Measurements from ENCODE around the gene UGT1A3.

UGT1A3 gene

DNA sequence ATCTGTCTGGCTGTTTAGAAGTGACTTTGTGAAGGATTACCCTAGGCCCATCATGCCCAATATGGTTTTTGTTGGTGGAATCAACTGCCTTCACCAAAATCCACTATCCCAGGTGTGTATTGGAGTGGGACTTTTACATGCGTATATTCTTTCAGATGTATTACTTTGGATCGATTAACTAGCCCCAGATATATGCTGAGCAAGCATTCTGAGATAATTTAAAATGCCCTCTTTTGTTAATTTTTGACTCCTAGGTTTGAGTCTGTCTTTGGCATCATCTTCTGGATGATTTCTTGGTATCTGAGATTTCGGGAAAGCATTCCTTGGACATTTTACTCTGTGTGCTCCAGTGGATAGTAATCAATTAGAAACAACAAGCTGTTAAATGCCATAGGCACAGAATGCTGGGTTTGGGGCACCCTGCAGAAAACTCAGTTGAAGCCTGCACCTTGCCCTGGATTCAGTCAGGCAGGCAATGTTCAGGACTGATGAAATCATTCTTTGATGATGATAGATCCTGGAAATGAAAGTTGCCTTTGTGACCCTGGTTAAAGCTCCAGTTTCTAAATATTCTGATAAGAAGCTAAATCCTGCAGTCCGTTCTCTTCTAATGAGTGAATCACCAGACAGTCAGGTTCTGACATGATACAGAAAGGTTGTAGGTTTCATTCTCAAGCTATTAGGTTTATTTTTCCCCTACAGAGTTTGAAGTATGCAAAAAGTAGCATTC lies 32.4 kb downstream of the UGT1A3 start:
- DNase-seq = no peak

DNA sequence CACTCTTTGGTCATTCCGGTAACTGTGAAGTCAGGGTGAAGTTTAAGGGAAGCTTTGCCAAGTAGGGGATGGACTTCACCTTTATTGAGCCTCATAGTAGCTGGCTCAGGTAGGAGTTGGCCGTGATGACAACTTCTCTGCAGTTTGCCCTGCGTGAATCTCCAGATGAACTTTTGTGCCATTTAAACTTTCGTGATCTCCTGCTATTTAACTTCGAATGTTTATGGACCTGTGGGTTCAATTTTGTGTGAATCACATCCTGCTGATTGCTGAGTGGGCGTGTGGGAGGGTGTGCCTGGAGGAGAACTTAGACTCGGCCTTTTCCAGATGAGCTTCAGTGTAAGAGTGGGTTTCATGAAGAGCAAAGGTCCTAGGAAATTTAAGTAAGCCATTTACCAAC lies 35.4 kb downstream of the UGT1A3 start:
- no peak for DNase-seq

DNA sequence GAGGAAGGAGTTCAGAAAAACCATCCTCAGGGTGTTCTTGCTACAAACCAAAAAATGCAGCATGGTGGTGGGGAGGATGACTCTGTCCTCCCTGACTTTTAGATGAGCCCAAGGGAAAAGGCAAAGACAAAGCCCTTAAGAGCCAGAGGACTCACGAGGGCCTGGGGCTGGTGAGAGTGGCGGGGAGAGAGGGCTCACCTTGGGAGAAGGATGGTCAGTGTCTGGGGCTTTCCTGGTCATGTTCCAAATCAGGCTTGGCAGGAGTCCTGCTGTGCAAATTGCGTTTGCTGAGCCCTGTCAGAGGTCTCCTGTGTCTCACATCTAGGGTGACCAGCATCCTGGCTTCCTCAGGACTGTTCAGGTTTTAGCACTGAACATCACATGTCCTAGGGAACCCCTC lies 35.9 kb downstream of the UGT1A3 start:
- DNase-seq = no peak

DNA sequence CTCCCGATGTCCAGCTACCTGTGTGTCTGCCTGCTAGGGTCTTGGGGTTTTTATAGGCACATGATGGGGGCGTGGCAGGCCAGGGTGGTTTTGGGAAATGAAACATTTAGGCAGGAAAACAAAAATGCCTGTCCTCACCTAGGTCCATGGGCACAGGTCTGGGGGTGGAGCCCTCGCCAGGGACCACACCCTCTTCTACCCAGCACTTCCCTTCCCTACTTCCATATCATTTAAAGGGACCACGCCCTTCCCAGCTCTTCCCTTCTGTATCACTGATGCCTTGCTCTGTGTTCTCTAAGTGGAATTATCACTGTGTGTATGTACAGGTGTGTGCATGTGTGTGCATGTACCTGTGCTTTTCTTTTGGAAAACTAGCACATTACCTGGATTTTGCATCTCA lies 37.6 kb downstream of the UGT1A3 start:
- DNase-seq = no peak

DNA sequence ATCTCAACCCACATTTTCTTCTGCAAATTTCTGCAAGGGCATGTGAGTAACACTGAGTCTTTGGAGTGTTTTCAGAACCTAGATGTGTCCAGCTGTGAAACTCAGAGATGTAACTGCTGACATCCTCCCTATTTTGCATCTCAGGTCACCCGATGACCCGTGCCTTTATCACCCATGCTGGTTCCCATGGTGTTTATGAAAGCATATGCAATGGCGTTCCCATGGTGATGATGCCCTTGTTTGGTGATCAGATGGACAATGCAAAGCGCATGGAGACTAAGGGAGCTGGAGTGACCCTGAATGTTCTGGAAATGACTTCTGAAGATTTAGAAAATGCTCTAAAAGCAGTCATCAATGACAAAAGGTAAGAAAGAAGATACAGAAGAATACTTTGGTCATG lies 39.2 kb downstream of the UGT1A3 start:
- DNase-seq = no peak

DNA sequence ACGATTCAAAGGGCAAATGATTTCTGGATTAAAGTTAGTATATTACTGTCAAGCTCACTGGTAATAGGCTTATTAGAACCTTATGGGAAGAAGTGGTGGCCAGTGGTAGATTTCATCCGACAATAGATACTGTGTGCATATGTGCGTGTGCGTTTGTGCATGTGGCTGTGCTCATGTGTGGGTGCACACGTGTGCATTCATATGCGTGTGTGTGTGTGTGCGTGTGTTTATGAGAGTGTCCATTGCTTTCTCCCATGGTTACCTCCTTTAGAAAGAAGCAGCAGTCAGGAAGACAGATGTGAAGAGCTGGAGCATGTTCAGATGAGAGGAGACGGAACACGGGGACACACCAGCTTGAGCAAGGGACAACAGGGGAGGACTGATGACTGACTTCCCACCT lies 40.4 kb downstream of the UGT1A3 start:
- DNase-seq = no peak

DNA sequence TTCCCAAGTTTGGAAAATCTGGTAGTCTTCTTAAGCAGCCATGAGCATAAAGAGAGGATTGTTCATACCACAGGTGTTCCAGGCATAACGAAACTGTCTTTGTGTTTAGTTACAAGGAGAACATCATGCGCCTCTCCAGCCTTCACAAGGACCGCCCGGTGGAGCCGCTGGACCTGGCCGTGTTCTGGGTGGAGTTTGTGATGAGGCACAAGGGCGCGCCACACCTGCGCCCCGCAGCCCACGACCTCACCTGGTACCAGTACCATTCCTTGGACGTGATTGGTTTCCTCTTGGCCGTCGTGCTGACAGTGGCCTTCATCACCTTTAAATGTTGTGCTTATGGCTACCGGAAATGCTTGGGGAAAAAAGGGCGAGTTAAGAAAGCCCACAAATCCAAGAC lies 43.3 kb downstream of the UGT1A3 start:
- no peak for DNase-seq

DNA sequence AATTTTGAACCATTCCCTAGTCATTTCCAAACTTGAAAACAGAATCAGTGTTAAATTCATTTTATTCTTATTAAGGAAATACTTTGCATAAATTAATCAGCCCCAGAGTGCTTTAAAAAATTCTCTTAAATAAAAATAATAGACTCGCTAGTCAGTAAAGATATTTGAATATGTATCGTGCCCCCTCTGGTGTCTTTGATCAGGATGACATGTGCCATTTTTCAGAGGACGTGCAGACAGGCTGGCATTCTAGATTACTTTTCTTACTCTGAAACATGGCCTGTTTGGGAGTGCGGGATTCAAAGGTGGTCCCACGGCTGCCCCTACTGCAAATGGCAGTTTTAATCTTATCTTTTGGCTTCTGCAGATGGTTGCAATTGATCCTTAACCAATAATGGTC lies 43.7 kb downstream of the UGT1A3 start:
- DNase-seq = no peak

DNA sequence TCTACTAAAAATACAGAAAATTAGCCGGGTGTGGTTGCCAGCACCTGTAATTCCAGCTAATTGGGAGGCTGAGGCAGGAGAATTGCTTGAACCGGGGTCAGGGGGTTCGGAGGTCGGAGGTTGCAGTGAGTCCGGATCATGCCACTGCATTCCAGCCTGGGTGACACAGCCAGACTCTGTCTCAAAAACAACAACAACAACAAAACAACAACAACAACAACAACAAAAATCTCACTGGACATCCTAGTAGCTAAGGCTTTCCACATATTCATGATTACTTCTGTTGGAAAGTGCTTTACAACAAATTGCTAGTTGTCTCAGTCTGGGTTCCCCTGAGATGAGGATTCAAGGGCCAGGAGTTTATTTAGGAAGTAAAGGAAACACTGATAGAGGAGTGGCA lies 45.0 kb downstream of the UGT1A3 start:
- DNase-seq = no peak

DNA sequence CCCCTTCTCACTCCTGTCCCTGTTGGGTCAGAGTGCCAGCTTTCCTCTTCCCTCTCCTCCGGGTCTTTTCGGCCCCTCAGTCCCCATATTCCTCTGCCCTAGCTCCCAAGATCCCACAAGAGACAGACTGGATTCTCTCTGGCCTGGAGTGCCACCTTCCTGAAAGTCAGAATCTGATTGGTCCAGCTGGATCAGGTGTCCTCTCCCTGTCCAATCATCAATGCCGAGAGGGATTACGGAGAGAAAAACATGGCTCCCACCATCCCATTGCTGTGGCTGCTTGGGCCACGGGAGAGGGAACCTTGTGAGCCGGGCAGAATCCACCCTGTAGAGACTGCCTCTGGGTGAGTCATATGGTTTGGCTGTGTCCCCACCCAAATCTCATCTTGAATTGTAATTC lies 46.6 kb downstream of the UGT1A3 start:
- DNase-seq = no peak

DNA sequence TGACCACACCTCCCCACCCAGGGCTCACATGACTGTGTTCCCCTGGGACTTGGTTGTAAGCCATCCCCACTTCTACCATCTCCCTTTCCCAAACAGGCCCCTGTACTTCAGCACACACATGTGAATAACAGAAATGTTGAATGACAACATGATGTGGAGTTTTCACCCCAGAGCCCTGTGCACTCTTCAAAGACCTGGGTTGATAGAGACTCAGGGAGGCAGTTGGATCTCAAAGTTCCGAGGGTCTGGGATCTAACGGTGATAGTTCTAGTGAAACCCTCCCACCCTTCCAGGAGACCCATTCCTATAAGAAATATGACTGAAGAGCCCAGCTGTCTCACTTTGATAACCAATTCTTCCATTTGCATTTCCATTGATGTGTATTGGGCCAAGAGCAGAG lies 49.2 kb downstream of the UGT1A3 start, which contains the start of gene MROH2A:
Gene MROH2A, plus strand, starts transcription at position 301 of the 400 bp plus-strand sequence. CDS start 1,029 bp downstream, outside the sequence.
- no peak for DNase-seq

DNA sequence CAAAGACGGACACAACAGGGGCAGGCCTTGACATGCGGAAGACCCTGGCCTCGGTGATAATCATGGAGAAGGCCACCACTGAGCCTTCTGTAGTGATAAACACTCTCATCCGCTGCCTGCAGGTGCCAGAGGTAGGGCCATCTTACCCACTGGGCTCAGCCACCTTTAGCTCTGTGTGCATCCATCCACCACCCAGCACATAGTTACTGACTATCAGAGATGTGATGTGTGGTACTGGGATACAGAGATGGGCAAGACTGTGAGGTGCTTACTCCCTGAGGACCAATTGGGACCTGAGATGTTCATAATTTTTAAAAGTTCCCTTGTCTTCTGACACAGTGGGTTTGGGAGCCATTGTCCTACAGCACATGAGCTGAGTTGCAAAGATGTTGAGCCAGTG lies 50.9 kb downstream of the UGT1A3 start:
- no peak for DNase-seq

DNA sequence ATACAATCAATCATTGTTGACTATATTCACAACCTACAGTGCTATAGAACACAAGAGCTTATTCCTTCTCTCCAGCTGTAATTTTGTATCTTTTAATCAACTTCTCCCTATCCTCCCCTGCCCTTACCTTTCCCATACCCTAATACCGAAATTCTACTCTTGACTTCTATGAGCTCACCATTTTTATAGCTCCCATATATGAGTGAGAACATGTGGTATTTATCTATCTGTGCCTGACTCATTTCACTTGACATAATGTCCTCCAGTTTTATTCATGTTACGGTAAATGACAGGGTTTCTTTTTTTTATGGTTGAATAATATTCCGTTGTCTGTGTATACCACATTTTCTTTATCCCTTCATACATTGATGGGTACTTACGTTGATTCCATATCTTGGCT lies 51.9 kb downstream of the UGT1A3 start:
- DNase-seq = no peak

DNA sequence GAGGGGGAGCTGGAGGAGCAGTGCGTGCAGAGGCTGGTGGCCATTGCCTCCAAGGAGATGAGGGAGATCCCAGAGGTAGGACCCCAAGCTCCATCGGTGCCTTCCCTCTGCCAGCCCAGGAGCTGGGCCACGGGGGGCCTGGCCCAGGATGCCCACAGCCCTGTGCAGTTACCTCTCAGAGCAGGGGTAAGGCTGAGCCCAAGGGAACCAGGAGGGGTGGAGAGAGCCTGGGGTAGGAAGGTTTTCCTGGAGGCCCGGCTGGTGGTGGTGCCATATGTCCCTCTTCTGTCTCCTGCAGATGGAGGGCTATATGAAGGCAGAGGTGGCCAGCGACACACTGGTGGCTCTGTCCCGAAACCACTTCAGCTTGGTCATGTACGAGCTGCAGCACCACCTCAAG lies 60.7 kb downstream of the UGT1A3 start:
- DNase-seq = no peak

DNA sequence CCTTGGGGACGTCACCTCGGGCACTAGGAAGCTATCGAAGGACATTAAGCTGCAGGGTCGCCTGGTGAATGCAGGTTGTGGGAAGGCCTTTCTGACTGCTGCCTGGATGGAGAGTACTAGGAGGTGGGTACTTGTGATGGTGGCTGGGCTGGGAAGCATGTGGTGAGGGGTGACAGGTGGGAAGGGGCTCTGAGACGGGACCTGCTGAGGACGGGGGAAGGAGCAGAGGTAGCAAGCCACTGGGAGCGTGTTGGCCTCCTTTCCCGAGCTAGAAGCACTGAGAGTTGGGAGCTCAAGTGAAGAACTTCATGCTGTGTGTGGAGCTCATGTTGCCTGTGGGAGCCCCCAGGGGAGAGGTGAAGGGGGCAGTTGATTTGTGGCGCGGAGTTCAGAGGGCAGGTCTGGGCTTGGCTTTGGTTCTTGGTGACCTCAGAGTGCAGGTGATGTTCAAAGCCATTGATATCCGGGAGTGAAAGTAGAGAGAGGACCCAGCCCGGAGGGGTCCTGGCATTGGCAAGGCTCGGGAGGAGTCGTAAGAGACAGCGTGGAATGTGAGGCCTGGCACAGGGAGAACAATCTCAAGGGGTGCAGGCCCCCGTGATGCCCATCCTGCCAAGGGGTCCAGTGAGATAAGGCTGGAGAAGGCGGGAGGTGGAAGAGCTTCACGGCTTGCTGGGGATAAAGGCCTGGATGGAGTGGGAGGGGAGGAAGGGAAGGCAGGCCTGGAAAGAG lies 62.5 kb downstream of the UGT1A3 start:
- DNase-seq = no peak

DNA sequence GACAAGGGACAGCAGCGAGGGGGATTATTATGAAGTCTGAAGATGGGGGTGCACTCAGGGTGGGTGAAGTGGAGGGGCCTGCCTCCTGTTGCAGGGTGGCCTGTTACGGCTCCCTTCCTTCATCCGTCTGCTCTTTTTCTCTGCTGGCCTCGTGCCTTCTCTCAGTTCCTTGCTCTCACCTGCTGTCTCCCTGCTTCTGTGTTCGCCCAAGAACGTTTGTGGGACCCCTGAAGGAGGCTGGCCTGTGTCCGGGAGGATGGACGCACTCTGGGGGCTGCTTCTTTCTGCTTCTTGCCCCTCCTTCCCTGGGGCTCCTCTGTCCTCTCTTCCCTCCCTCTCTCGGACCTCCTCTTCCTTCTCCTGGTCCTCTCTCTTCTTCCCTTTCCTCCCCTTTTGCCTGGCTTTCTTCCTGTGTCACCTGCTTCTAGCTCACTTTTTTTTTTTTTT lies 63.1 kb downstream of the UGT1A3 start:
- no peak for DNase-seq

DNA sequence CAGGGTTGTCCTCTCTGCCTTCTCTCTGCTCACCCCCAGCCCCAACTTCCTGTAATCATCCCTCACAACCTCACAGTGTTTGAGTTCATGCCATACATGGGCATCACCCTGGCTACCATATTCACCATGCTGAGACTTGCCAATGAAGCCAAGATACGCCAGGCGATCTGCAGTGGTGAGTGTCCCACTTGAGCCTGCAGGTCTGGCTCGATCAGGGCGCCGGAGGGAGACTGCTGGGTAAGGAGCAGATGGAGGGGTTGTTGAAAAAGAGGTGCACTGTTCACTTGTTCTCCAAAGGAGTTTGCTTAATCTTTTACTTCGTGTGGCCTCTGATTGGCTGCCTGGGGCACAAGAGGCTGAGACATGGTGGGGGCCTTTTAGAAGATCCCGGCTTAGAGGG lies 63.9 kb downstream of the UGT1A3 start:
- no peak for DNase-seq

DNA sequence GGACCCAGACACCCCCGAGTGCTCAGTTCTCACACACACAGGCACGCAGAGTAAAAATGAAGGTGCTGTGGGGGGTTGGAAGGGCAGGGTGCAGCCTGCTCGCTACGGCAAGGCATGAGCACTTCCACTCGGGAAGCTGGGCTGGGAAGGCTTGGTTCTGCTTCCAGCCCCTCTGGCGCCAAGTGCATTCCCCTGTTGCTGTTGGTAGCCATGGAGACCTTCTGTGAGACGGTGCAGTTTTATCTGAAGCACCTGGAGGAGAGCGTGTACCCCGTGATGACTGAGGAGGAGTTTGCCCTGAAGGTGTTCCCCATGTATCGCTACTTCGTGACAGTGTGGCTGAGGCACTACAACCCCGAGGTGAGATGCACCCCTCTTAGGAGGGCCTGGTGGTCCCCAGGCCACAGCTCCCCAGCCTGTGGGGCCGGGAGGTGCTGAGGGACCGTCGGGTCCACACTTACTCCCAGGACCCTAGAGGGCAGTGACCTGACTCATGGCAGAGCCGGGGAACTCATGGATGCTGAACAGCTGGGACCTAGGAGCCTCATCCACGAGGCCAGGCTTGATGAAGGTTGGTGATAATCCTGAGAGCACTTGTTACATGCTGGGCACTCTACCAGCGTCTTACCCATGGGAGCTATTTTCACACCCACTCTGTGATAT lies 64.8 kb downstream of the UGT1A3 start:
- no peak for DNase-seq

DNA sequence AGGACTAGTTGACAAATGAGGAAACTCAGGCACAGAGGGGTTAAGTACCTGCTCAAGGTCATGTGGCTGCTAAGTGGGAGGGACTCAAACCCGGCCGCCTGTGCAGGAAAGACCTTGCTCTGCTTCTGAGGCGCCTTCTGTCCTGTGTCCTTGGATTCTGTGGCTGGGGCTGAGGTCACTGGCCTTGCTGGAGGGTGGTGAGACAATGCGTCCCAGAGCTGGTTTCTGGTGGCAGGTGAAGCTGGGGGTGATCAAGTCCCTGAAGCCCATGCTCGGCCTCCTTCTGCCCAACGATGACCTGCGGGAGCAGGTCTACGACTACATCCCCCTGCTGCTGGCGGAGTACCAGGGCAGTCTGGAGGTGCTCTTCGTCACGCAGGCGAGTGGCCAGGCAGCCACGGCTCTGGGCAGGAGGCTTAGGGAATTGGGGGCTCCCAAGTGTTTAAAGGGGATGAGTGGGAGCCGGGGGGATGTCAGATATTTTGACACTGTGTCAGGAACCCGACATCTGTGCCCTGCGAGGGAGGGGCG lies 65.4 kb downstream of the UGT1A3 start:
- DNase-seq = no peak

DNA sequence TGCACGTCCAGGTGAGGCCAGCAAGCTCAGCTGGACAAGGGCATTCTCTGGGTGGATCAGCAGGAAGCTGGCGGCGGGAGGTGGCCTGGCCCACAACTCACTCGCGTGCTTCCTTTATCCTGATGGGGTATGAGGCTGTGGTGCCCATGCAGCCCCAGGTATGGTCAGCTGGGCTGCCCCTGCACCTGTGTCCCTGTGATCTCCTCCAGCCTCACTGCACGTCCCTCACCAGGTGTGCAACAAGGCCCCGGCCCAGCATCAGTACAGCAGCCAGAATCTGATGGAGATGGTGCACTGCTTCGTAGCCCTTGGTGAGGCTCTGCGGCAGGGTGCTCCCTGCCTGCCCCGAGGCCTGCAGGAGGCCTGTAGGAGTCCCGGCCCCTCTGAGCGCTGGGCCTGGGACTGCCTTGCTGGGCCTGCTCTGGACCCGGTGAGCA lies 66.9 kb downstream of the UGT1A3 start:
- DNase-seq = no peak

DNA sequence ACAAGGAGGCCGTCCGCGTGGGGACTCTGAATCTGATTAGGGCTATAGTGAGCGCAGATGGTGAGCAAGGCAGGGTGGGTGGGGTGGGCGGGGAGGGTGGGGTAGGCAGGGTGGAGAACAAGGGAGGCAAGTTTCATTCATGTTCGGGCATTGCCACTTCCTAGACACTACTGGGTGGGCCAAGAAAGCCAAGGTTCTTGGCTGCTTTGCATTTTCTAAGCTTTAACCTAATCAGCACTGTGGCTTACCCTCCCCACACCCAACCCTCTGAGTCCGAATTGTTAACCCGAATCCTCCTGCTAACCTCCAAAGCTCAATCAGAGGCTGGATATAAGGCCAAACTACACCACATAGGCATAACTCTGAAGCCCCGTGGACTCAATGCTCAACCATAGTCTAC lies 67.4 kb downstream of the UGT1A3 start:
- DNase-seq = no peak

DNA sequence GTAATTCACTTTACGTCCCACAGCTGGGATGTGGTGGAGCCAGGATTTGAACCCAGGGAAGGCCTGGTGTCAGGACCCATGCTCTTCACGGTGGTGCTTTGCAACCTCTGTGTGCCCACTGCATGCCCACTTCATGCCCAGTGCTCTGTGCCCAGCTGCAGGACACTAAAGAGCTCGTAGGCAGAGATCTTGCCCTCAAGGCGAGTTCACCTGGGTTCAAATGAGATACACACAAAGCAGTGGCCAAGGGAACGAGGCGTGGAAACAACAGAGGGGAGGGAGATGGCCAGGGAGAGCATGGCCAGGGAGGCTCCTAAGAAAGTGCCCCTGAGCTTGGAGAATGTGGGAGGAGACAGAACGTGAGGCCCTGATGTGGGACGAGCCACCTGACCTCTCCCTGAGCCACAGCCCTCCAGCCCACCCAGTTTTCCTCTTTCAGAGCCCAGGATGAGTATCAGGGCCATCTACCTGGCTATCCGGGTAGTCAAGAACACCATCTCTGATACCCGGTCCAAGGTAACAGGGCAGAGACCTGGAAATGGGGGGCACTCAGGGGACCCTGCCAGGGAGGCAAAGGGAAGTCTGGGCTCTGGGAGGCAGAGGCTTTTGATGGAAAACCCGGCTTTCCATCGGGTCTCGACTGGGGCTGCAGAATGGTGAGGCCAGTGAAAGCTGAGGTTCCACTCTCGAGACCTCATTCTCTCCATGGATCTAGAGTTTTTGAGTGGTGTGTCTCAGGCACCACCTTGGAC lies 69.7 kb downstream of the UGT1A3 start:
- no peak for DNase-seq

DNA sequence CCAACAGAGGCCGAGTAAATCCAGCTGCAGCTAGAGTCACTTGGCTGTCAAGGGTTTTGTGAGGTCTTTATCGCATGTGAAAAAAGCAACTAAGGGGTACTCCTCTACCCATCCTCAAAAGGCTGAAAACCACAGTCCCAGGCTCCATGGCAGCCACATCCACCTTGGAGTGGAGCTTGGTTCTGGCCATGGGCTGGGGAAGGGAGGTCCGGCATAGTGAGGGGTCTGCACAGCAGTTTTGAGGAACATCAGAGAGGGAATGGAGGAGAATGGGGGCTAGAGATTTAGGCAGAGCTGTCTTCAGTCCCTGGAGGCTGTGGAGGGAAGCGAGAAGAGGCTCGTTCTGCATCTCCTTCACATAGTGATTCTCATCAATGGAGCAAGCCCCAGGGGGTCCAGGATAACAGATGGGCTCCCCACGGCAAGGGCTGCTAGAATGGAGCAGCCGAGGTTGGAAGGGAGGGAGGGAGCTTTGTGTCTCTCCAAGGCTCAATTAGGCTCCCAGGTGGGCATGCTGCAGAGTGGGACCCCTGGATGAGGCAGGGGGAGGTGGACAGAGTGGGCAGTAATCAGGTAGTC lies 70.3 kb downstream of the UGT1A3 start:
- DNase-seq = no peak
